ENCODE data around the gene FTMT.
A peak's percentile ranks its signal among the peaks of the same experiment; 100 is the strongest.

Gene FTMT

DNA sequence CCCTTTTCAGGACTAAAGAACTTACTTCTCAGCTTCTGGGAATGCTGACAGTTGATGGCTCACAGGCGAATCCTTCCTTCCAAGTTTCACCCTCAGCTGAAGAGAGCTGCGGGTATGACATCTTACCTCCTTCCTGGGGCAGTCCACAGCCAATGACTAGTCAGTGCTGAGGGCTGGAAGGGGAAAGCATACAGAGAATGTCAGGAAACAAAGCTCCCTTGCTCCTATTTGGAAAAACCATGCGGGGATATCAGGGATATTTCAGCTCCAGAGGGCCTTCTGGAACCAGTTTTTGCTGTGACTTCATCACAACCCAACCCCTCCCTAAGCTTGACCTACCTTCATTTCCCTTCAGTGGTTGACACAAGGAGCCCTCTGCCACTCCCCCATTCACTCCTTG lies 15.7 kb downstream of the FTMT start:
- H3K4me3 ChIP-seq (ENCODE audit: low read length): no peak overlapping the region
- H3K79me2 ChIP-seq (ENCODE audit: low read length): no peaks in the 10 kb centered on the region
- no peak overlapping the region for H3K27ac ChIP-seq (ENCODE audit: low read length)
- no peaks in the 10 kb centered on the region for H3K4me1 ChIP-seq (ENCODE audit: low read length)
- H4K20me1 ChIP-seq (ENCODE audit: insufficient read depth, low read length): no peaks in the 10 kb centered on the region
- no peak overlapping the region for H2AFZ ChIP-seq (ENCODE audit: low read depth, low read length)
- no peaks in the 10 kb centered on the region for H3K27me3 ChIP-seq (ENCODE audit: low read depth, low read length)
- no peaks in the 10 kb centered on the region for H3K36me3 ChIP-seq (replicated peaks; ENCODE audit: low read depth, low read length)
- H3K4me2 ChIP-seq (ENCODE audit: low read length): no peak overlapping the region
- no peaks in the 10 kb centered on the region for H3K9me3 ChIP-seq (ENCODE audit: insufficient read depth, low read length)
- TF ChIP-seq, protein P1, sequence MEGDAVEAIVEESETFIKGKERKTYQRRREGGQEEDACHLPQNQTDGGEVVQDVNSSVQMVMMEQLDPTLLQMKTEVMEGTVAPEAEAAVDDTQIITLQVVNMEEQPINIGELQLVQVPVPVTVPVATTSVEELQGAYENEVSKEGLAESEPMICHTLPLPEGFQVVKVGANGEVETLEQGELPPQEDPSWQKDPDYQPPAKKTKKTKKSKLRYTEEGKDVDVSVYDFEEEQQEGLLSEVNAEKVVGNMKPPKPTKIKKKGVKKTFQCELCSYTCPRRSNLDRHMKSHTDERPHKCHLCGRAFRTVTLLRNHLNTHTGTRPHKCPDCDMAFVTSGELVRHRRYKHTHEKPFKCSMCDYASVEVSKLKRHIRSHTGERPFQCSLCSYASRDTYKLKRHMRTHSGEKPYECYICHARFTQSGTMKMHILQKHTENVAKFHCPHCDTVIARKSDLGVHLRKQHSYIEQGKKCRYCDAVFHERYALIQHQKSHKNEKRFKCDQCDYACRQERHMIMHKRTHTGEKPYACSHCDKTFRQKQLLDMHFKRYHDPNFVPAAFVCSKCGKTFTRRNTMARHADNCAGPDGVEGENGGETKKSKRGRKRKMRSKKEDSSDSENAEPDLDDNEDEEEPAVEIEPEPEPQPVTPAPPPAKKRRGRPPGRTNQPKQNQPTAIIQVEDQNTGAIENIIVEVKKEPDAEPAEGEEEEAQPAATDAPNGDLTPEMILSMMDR (IDR thresholded peaks at IDR 0.05; ENCODE audit: low read depth, low read length): no peak
- TF ChIP-seq EZH2phosphoT487 (IDR thresholded peaks at IDR 0.05; ENCODE audit: low read depth): no peak
- H3K9ac ChIP-seq (ENCODE audit: low read length): no peak overlapping the region

DNA sequence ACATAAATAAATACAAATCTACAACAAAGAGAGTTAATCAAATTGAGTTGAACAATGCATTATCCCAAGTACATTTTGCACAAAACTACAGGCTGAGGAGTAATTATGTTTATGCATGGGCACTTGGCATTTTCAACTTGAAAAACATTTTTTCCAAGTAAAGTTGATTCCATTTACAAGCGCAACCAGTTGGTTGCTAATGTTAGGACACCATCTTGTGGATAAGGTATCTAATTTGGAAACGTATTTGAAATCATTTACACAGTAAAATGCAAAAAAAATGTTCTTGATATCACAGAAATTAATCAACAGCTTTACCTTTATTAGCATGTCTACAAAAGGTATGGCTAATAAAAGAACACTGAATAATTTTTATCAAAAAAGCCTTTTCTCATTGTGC lies 18.8 kb downstream of the FTMT start:
- Histone ChIP-seq H3K4me1 (ENCODE audit: low read length) (no peaks in the 10 kb centered on the region), H4K20me1 (ENCODE audit: insufficient read depth, low read length) (no peaks in the 10 kb centered on the region), H3K27ac (ENCODE audit: low read length) (no peak overlapping the region), H3K9ac (ENCODE audit: low read length) (no peak overlapping the region), H3K4me3 (ENCODE audit: low read length) (no peak overlapping the region), H3K9me3 (ENCODE audit: insufficient read depth, low read length) (no peaks in the 10 kb centered on the region), H3K27me3 (ENCODE audit: low read depth, low read length) (no peaks in the 10 kb centered on the region), H3K36me3 (replicated peaks; ENCODE audit: low read depth, low read length) (no peaks in the 10 kb centered on the region), H3K4me2 (ENCODE audit: low read length) (no peak overlapping the region), H3K79me2 (ENCODE audit: low read length) (no peaks in the 10 kb centered on the region), H2AFZ (ENCODE audit: low read depth, low read length) (no peak overlapping the region)
- TF ChIP-seq EZH2phosphoT487 (IDR thresholded peaks at IDR 0.05; ENCODE audit: low read depth): no peak
- TF ChIP-seq, protein P1 (IDR thresholded peaks at IDR 0.05; ENCODE audit: low read depth, low read length): peak; percentile 42

DNA sequence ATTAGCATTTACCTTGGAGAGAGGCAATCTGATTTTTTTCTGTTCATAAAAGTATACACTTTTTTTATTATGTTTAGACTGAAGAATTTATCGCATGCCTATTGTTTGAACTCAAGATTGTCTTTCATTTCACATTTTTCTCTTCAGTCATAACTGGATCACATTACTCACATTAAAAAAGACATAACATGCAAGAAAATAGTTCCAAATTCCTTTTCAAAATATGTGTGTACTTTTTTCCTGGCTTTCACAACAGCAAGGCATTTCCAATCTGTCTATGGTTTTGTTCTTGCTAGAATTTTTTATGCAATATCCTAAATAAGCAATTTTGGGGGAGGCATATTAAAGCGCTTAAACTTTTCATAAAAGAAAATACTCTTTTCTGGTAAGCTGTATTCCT lies 21.2 kb downstream of the FTMT start:
- Histone ChIP-seq H3K36me3 (replicated peaks; ENCODE audit: low read depth, low read length) (no peaks in the 10 kb centered on the region), H3K4me2 (ENCODE audit: low read length) (no peak overlapping the region), H2AFZ (ENCODE audit: low read depth, low read length) (no peak overlapping the region), H3K27me3 (ENCODE audit: low read depth, low read length) (no peaks in the 10 kb centered on the region), H3K79me2 (ENCODE audit: low read length) (no peaks in the 10 kb centered on the region), H3K4me3 (ENCODE audit: low read length) (no peak overlapping the region), H3K9ac (ENCODE audit: low read length) (no peak overlapping the region), H3K27ac (ENCODE audit: low read length) (no peak overlapping the region), H3K9me3 (ENCODE audit: insufficient read depth, low read length) (no peaks in the 10 kb centered on the region), H4K20me1 (ENCODE audit: insufficient read depth, low read length) (no peaks in the 10 kb centered on the region), H3K4me1 (ENCODE audit: low read length) (no peaks in the 10 kb centered on the region)
- TF ChIP-seq, protein P1 (IDR thresholded peaks at IDR 0.05; ENCODE audit: low read depth, low read length): no peak
- no peak for TF ChIP-seq EZH2phosphoT487 (IDR thresholded peaks at IDR 0.05; ENCODE audit: low read depth)

- Histone ChIP-seq H3K36me3 (replicated peaks; ENCODE audit: low read depth, low read length) (no peaks in the 10 kb centered on the region), H3K79me2 (ENCODE audit: low read length) (no peaks in the 10 kb centered on the region), H3K9me3 (ENCODE audit: insufficient read depth, low read length) (no peaks in the 10 kb centered on the region), H3K4me3 (ENCODE audit: low read length) (no peak overlapping the region), H3K4me1 (ENCODE audit: low read length) (no peaks in the 10 kb centered on the region), H3K27ac (ENCODE audit: low read length) (no peak overlapping the region), H3K4me2 (ENCODE audit: low read length) (no peak overlapping the region), H3K27me3 (ENCODE audit: low read depth, low read length) (no peaks in the 10 kb centered on the region), H3K9ac (ENCODE audit: low read length) (no peak overlapping the region), H2AFZ (ENCODE audit: low read depth, low read length) (no peak overlapping the region), H4K20me1 (ENCODE audit: insufficient read depth, low read length) (no peaks in the 10 kb centered on the region)
- TF ChIP-seq EZH2phosphoT487 (IDR thresholded peaks at IDR 0.05; ENCODE audit: low read depth): no peak
- TF ChIP-seq, protein P1 (IDR thresholded peaks at IDR 0.05; ENCODE audit: low read depth, low read length): no peak
Observed at GRCh38 chr5:121873409-121873808, 21.7 kb downstream of the FTMT start.

All from OCI-LY3 (cell line).